HepG2 (cell line): Measurements from ENCODE around the gene USP28. TPM values are rescaled to one million over a fixed set of nuclear protein-coding genes. Genes with fewer than 3 reads are reported as not detected.

Experiments
- ATAC-seq: fragments of 200-7000 bp; cut with Tn5 transposase; 3 replicates; pipeline ENCODE4 v1.9.1; 2020; ENCODE audit warnings: mild to moderate bottlenecking, moderate library complexity
- BruUV-seq: library from RNA; stranded (reverse); fragments of 400-500 nt; replicated peaks from 2 replicates; lab custom pipeline; 2021; lab: Mats Ljungman, UMichigan
- CTCF ChIA-PET: fragments of 300-600 bp; formaldehyde crosslinking; extraction: SDS; loops from one replicate; lab custom pipeline; 2021; ENCODE audit warnings: low total read pairs, inconsistent platforms, low intra/inter-chr PET ratio; lab: Yijun Ruan, JAX
- POLR2A ChIA-PET: fragments of 350-600 bp; sonication (Branson Sonifier 250); formaldehyde crosslinking; loops from one replicate; lab custom pipeline; 2020; ENCODE audit warnings: antibody characterized with exemption, inconsistent platforms; lab: Yijun Ruan, JAX
- DNase-seq: peaks from one replicate; pipeline ENCODE4 v3.0.0-alpha.2; 2015; ENCODE audit warnings: low spot score
- FAIRE-seq: peaks from 3 replicates; lab custom pipeline; 2011; peaks lifted over from hg19 to GRCh38; lab: Jason Lieb, UNC
- H2AFZ ChIP-seq: one replicate; pipeline ENCODE4 v1.6.1; 2011; ENCODE audit warnings: low read length, inconsistent platforms
- H3K27ac ChIP-seq: fragments of 300-600 bp; 3 replicates; pipeline ENCODE4 v1.8.0; 2011; ENCODE audit warnings: mixed run types, mild to moderate bottlenecking, mixed read lengths, low read length, inconsistent platforms; ENCODE audit not compliant: insufficient read depth; ENCODE audit errors: extremely low read length
- H3K27me3 ChIP-seq, 2 experiments: fragments of 200-600 bp in 1 of 2; 2 replicates in 1 of 2; 3 replicates in 1 of 2; pipeline versions ENCODE4 v1.6.0 to v1.8.0; 2011; ENCODE audit warnings: low read length in 2 of 2, mild to moderate bottlenecking in 2 of 2, moderate library complexity in 2 of 2, inconsistent platforms in 1 of 2; ENCODE audit not compliant: insufficient read depth in 2 of 2, control insufficient read depth in 1 of 2
- H3K36me3 ChIP-seq, 2 experiments: fragments of 200-600 bp in 1 of 2; replicated peaks in 1 of 2; 2 replicates in 1 of 2; 3 replicates in 1 of 2; pipeline versions ENCODE4 v1.5.1 to v1.8.0; 2011; ENCODE audit warnings: low read length in 2 of 2, inconsistent platforms in 1 of 2; ENCODE audit not compliant: insufficient read depth in 2 of 2, control insufficient read depth in 1 of 2
- H3K4me1 ChIP-seq: 2 replicates; pipeline ENCODE4 v1.5.1; 2012; ENCODE audit warnings: low read length, inconsistent platforms; ENCODE audit not compliant: insufficient read depth
- H3K4me2 ChIP-seq: 2 replicates; pipeline ENCODE4 v1.6.0; 2011; ENCODE audit warnings: low read depth, low read length, inconsistent platforms
- H3K4me3 ChIP-seq, 3 experiments: fragments of 200-600 bp in 1 of 3; sonication (generic), shearing (Covaris generic) in 1 of 3; replicated peaks in 1 of 3; 2 replicates each; pipeline ENCODE4 v1.5.1; 2011 to 2016; ENCODE audit warnings: low read length in 3 of 3, inconsistent platforms in 2 of 3, low read depth in 2 of 3, mild to moderate bottlenecking in 2 of 3, control low read depth in 1 of 3, mixed read lengths in 1 of 3; ENCODE audit not compliant: insufficient read depth in 1 of 3
- H3K79me2 ChIP-seq: one replicate; pipeline ENCODE4 v1.6.1; 2011; ENCODE audit warnings: low read length, inconsistent platforms; ENCODE audit not compliant: insufficient read depth
- H3K9ac ChIP-seq: 2 replicates; pipeline ENCODE4 v1.6.0; 2011; ENCODE audit warnings: mild to moderate bottlenecking, low read depth, low read length, inconsistent platforms; ENCODE audit not compliant: insufficient read depth
- H3K9me3 ChIP-seq: 2 replicates; pipeline ENCODE4 v1.5.1; 2012; ENCODE audit warnings: mild to moderate bottlenecking, low read length
- H4K20me1 ChIP-seq: 2 replicates; pipeline ENCODE4 v1.6.0; 2011; ENCODE audit warnings: inconsistent platforms, mild to moderate bottlenecking, low read length, moderate library complexity; ENCODE audit not compliant: insufficient read depth
- ELF3 ChIP-seq: IDR thresholded peaks from 2 replicates; pipeline ENCODE4 v1.6.1; 2016; ENCODE audit warnings: missing genetic modification reagents, missing compliant biosample characterization
- SRY ChIP-seq: sonication (generic); formaldehyde crosslinking; IDR thresholded peaks from 2 replicates; pipeline ENCODE4 v1.8.0; 2022; ENCODE audit warnings: mild to moderate bottlenecking, missing genetic modification reagents
- ZBED4 ChIP-seq: sonication (generic); formaldehyde crosslinking; IDR thresholded peaks from 2 replicates; pipeline ENCODE4 v1.4.0; 2020; ENCODE audit warnings: missing genetic modification reagents, borderline replicate concordance
- ZBTB7A ChIP-seq: sonication (generic); formaldehyde crosslinking; IDR thresholded peaks from 2 replicates; pipeline ENCODE4 v1.8.0; 2022; ENCODE audit warnings: mild to moderate bottlenecking, missing genetic modification reagents
- ZFX ChIP-seq: sonication (generic); formaldehyde crosslinking; IDR thresholded peaks from 2 replicates; pipeline ENCODE4 v1.4.0; 2020; ENCODE audit warnings: mild to moderate bottlenecking, low read depth, missing genetic modification reagents, moderate library complexity
- ZNF253 ChIP-seq: sonication (generic); formaldehyde crosslinking; IDR thresholded peaks from 2 replicates; pipeline ENCODE4 v1.8.0; 2022; ENCODE audit warnings: mild to moderate bottlenecking, missing genetic modification reagents, borderline replicate concordance
- ZNF570 ChIP-seq: sonication (generic); formaldehyde crosslinking; IDR thresholded peaks from 2 replicates; pipeline ENCODE4 v1.4.0; 2020; ENCODE audit warnings: mild to moderate bottlenecking, missing genetic modification reagents, borderline replicate concordance
- ZNF792 ChIP-seq: IDR thresholded peaks from 2 replicates; pipeline ENCODE4 v1.6.1; 2016
- WGBS: methylation state at CpG from one replicate; pipeline ENCODE4 v1.1.6; 2017; ENCODE audit warnings: low lambda C conversion rate; 5-methylcytosine and 5-hydroxymethylcytosine counted together
- in situ Hi-C: cut with HindIII; loops from 2 replicates; pipeline ENCODE4 v1.10.0; 2017; ENCODE audit warnings: low pct_unique_long_range_greater_than_20kb; ENCODE audit not compliant: extremely low pct_ligation_motif_present
- intact Hi-C: fragments of 100-400 bp; cut with micrococcal nuclease; formaldehyde crosslinking; loops from one replicate; pipeline ENCODE4 v1.10.0; 2022; ENCODE audit not compliant: unreplicated experiment
- polyA plus RNA-seq, 8 experiments: library from polyadenylated mRNA; depleted of rRNA in 3 of 8; stranded (reverse) in 7 of 8; unstranded in 1 of 8; fragments of >200 nt; fragmentation: Illumina TruSeq in 4 of 8; extraction: Trizol in 4 of 8; gene quantifications; 2 replicates each; pipeline versions ENCODE4 v1.2.1 to v1.2.3, GENCODE V29; 2011 to 2016; ENCODE audit warnings: low read depth in 4 of 8, missing spikeins in 1 of 8, mixed read lengths in 1 of 8; ENCODE audit not compliant: insufficient read depth in 1 of 8
- total RNA-seq, 5 experiments: library from RNA; depleted of rRNA; stranded (reverse); fragments of >200 nt; fragmentation: Illumina TruSeq; extraction: Trizol; gene quantifications; 2 replicates each; pipeline ENCODE4 v1.2.3, GENCODE V29; 2016; ENCODE audit warnings: low read depth in 1 of 5

The USP28 gene
- total and polyA plus RNA-seq, 2 of the 13 experiments (the other 11 are each of a cell fraction or from before 2014, with no cell fraction given), result 29.6 to 34.3 TPM

- no peaks in the 10 kb centered on the region for H3K36me3 ChIP-seq
- H3K27me3 ChIP-seq, result no peaks in the 10 kb centered on the region; a peak in 1 of 5 replicates
- in situ Hi-C loops, result no loop called here
- CTCF ChIA-PET, result no interaction called here
- 0 out of 2 replicates have a peak overlapping the region, but pooled peaks have one; percentile 50 for H3K4me2 ChIP-seq
- DNase-seq (no peak), FAIRE-seq (no peak), ATAC-seq (no peak)
- no peak overlapping the region for H3K9ac ChIP-seq
- H2AFZ ChIP-seq, result no peak overlapping the region
- no peaks in the 10 kb centered on the region for H4K20me1 ChIP-seq
- TF ChIP-seq ZBTB7A (CRISPR knock-in tag) (no peak), SRY (CRISPR knock-in tag) (no peak), ZNF570 (CRISPR knock-in tag) (no peak), ELF3 (CRISPR knock-in tag) (no peak), ZNF792 (no peak), ZBED4 (no peak), ZNF253 (CRISPR knock-in tag) (no peak), ZFX (no peak)
- TF ChIP-seq, all 625 proteins: peak for 0
- H3K9me3 ChIP-seq, result no peaks in the 10 kb centered on the region
- BruUV-seq, result no TSS peak
- H3K4me1 ChIP-seq, result peaks cover 18% of the 10 kb centered on the region
- H3K79me2 ChIP-seq, result no peaks in the 10 kb centered on the region
- no peak overlapping the region for H3K27ac ChIP-seq
- H3K4me3 ChIP-seq, result no peak overlapping the region
- POLR2A ChIA-PET, result interaction anchor here (0.9 to 1.4 kb wide), 2 partner anchors 11 to 32 kb away, joined by 3 to 6 read pairs; partner anchors contain the start of gene USP28
- 0% methylated on average over 1 of the region's 1 CpG for WGBS
- intact Hi-C loops, result no loop called here
These were observed 31.8 kb upstream of the USP28 start for GRCh38 chr11:113907152-113907551.
